ENCODE measurements around the gene CTSH. TPM values are rescaled to one million over a fixed set of nuclear protein-coding genes. Genes with fewer than 3 reads are reported as not detected.

Gene CTSH
- total and polyA plus RNA-seq, 2 of the 13 experiments (the other 11 are each of a cell fraction or from before 2014, with no cell fraction given) = 265 to 653 TPM

GRCh38 chr15:78991879-78992278, 47.0 kb upstream of the CTSH start:
- Histone ChIP-seq H3K4me3 (replicated peaks in 1 of 3; ENCODE audit: insufficient read depth in 1 of 3, low read depth in 2 of 3, low read length in 3 of 3) (no peak overlapping the region), H3K9ac (ENCODE audit: insufficient read depth, low read depth, low read length) (no peak overlapping the region), H3K27me3 (ENCODE audit: control insufficient read depth in 1 of 2, insufficient read depth in 2 of 2, low read length in 2 of 2) (no peaks in the 10 kb centered on the region), H3K79me2 (ENCODE audit: insufficient read depth, low read length) (no peaks in the 10 kb centered on the region), H3K27ac (ENCODE audit: extremely low read length, insufficient read depth, low read length) (peak overlapping the region; percentile 100), H3K9me3 (ENCODE audit: low read length) (no peaks in the 10 kb centered on the region), H3K4me2 (ENCODE audit: low read depth, low read length) (no peak overlapping the region), H3K4me1 (ENCODE audit: insufficient read depth, low read length) (peaks cover 100% of the 10 kb centered on the region), H2AFZ (ENCODE audit: low read length) (no peak overlapping the region), H3K36me3 (replicated peaks in 1 of 2; ENCODE audit: control insufficient read depth in 1 of 2, insufficient read depth in 2 of 2, low read length in 2 of 2) (no peaks in the 10 kb centered on the region), H4K20me1 (ENCODE audit: insufficient read depth, low read length) (no peaks in the 10 kb centered on the region)
- BruUV-seq (replicated peaks) = no TSS peak
- CTCF ChIA-PET (ENCODE audit: low intra/inter-chr PET ratio, low total read pairs) = no interaction called here
- FAIRE-seq (no peak), DNase-seq (ENCODE audit: low spot score) (no peak), ATAC-seq (no peak)
- POLR2A ChIA-PET = interaction anchor here (0.9 to 1.0 kb wide), 2 partner anchors 12 to 47 kb away, joined by 3 read pairs; partner anchors contain the start of gene CTSH
- WGBS (ENCODE audit: low lambda C conversion rate) = over 99% methylated on average over 12 of the region's 15 CpGs
- in situ Hi-C loops (cut with HindIII; ENCODE audit: extremely low pct_ligation_motif_present, low pct_unique_long_range_greater_than_20kb) = no loop called here
- intact Hi-C loops (cut with micrococcal nuclease; ENCODE audit: unreplicated experiment) = loop anchor here (10.0 kb wide), 1 partner anchor 47 kb away; the partner anchor contains the start of gene CTSH
- TF ChIP-seq ZBTB33 (CRISPR knock-in tag; IDR thresholded peaks at IDR 0.05) = no peak
- TF ChIP-seq PHF5A (CRISPR knock-in tag; IDR thresholded peaks at IDR 0.05; ENCODE audit: low read depth, unreplicated experiment) = no peak
- TF ChIP-seq PRPF4 (IDR thresholded peaks at IDR 0.05; ENCODE audit: low read depth, low read length, poor library complexity, severe bottlenecking) = no peak
- TF ChIP-seq ZNF432 (CRISPR knock-in tag; IDR thresholded peaks at IDR 0.05; ENCODE audit: borderline replicate concordance) = no peak
- no peak for TF ChIP-seq ZNF761 (CRISPR knock-in tag; conservative IDR thresholded peaks at IDR 0.05)
- no peak for TF ChIP-seq KDM6A (CRISPR knock-in tag; IDR thresholded peaks at IDR 0.05; ENCODE audit: low read depth)
- TF ChIP-seq HOXA9 (CRISPR knock-in tag; IDR thresholded peaks at IDR 0.05; ENCODE audit: borderline replicate concordance) = no peak
- no peak for TF ChIP-seq ZNF780A (CRISPR knock-in tag; IDR thresholded peaks at IDR 0.05)
- TF ChIP-seq PREB (CRISPR knock-in tag; IDR thresholded peaks at IDR 0.05) = no peak
- no peak for TF ChIP-seq TEF (CRISPR knock-in tag; IDR thresholded peaks at IDR 0.05)
- no peak for TF ChIP-seq STAG1 (CRISPR knock-in tag; IDR thresholded peaks at IDR 0.05)
- no peak for TF ChIP-seq ZNF569 (CRISPR knock-in tag; IDR thresholded peaks at IDR 0.05; ENCODE audit: borderline replicate concordance)
- TF ChIP-seq ZEB1 (IDR thresholded peaks at IDR 0.05; ENCODE audit: insufficient replicate concordance, low read depth) = no peak
- TF ChIP-seq HMGXB4 (CRISPR knock-in tag; IDR thresholded peaks at IDR 0.05; ENCODE audit: borderline replicate concordance in 1 of 2, low read depth in 1 of 2) = no peak
- TF ChIP-seq DDIT3 (CRISPR knock-in tag; IDR thresholded peaks at IDR 0.05) = no peak
- TF ChIP-seq ZNF619 (CRISPR knock-in tag; IDR thresholded peaks at IDR 0.05) = no peak
- TF ChIP-seq ZNF317 (CRISPR knock-in tag; IDR thresholded peaks at IDR 0.05) = no peak
- TF ChIP-seq PRMT3 (CRISPR knock-in tag; IDR thresholded peaks at IDR 0.05; ENCODE audit: borderline replicate concordance, low read depth) = no peak
